Bronchus fibroblast of lung (primary cell): ENCODE data around the gene P3R3URF. TPM values are rescaled to one million over a fixed set of nuclear protein-coding genes. Genes with fewer than 3 reads are reported as not detected.

ENCODE experiments used
- total RNA-seq: library from RNA; depleted of rRNA; stranded (reverse); fragments of >200 nt; gene quantifications from 2 replicates; pipeline ENCODE4 v1.2.3, GENCODE V29; 2015

P3R3URF gene
- total RNA-seq, result not detected in 2 replicates

GRCh38 chr1:46176211-46176865 is at the start of gene P3R3URF:
Gene P3R3URF, minus strand, starts transcription at chr1:46176488. Its CDS starts 17 bp downstream, at chr1:46176471.

GRCh38 chr1:46197964-46198811 is 21.9 kb upstream of the P3R3URF start, which contains the start of gene POMGNT1:
Gene POMGNT1, minus strand, starts transcription at chr1:46198434. Its CDS starts 613 bp downstream, at chr1:46197821.

DNA sequence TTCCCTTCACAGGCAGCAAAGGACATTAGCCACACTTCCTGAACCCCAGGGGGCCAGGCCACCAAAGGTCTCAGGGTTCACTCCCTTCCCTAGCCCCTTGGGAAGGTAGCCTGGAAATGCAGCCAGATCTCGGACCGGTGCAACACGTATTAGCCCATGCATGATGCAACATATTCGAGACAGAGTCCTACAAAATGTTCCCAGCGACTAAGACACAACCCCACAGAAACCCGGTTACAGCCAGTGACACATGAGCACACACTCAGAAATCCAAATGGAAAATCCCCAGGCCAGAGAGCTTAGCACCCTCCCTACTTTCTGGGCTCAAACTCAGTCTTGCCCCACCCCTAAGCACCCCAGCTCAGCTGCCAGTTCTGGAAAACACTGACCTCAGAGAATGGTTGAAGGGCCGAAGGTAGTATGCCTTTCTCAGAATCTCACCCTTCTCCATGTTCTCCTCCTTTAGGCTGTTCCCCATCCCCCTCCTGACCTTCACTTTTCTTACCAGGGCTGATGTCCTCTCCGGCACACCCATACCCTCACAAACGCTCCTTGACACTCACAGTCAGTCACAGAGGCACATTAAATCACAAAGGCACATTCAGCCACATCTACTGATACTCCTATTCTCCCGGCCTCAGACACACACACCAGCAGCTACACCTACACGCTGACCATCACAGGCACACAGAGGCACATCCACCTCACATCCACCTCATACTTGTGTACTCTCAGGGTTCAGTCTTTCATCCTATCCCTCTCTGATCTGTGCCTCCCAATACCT is 1.6 kb downstream of the P3R3URF start, which contains the start of gene TSPAN1:
Gene TSPAN1 (plus strand): TSS at position 640 of the 784 bp plus-strand sequence. CDS start 6,021 bp downstream, outside the sequence.

DNA sequence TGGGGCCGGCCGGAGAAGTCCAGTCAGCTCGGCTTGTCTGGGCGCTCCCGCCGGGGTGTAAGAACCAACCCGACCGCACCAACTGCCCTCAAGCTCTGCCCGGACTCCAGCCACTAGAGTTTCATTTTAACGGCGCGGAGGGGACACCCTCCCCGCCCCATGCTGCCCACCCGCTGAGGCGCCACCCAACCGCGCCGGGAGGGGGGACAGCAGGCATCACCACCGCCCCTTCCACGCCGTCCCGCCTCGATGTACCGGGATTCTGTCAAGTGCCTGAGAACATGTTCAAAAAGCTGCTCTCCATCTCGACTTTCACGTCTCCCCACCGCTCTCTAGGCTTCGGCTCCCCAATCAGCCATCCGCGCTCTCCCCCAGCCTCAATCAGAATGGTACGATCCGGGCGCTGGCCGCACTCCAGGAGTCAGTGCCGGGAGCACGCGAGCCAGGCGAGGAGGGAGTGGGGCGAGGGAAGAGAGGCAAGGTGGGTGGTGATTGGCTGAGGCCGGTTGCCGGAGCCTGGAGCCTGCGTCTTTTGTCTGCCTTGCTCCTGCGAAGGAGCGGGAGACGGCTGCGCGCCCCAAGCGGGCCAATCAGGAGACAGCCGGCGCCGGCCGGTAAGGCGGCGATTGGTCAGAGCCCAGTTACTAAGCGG is 43.6 kb downstream of the P3R3URF start, which contains the start of gene PIK3R3:
Gene PIK3R3 (minus strand): TSS at position 101 of the 652 bp plus-strand sequence. CDS start 677 bp downstream, outside the sequence.

Other genes with a start within 250 kb of the P3R3URF start
- gene PIK3R3, start 43.9 kb downstream of the P3R3URF start, total RNA-seq, result 5.1 and 6.1 TPM in 2 replicates
- 0.89 and 1.0 TPM in 2 replicates for gene TSPAN1, start 1.4 kb downstream of the P3R3URF start, total RNA-seq
- gene POMGNT1, start 21.9 kb upstream of the P3R3URF start, total RNA-seq, result 62.2 and 67.9 TPM in 2 replicates
- gene LURAP1, start 26.8 kb upstream of the P3R3URF start, total RNA-seq, result 3.4 and 4.2 TPM in 2 replicates
- 11.6 and 13.4 TPM in 2 replicates for gene RAD54L, start 71.3 kb upstream of the P3R3URF start, total RNA-seq
- gene LRRC41, start 127.1 kb upstream of the P3R3URF start, total RNA-seq, result 91.6 and 108 TPM in 2 replicates
- 507 and 539 TPM in 2 replicates for gene UQCRH, start 127.2 kb upstream of the P3R3URF start, total RNA-seq
- 13.5 and 14.3 TPM in 2 replicates for gene NSUN4, start 164.3 kb upstream of the P3R3URF start, total RNA-seq
- 1.0 TPM in 2 replicates for gene FAAH, start 217.8 kb upstream of the P3R3URF start, total RNA-seq